ENCODE results near the gene GGA3.
"Not testable (repeated sequence)": the region's sequence is repeated elsewhere in the genome, so short reads cannot be mapped to it uniquely, and the experiment has no call there.

Gene GGA3

GRCh38 chr17:75261336-75262111 lies at the start of gene GGA3, which contains the start of gene MRPS7:
Gene GGA3 (minus strand): TSS chr17:75261606. CDS start chr17:75261587, 19 bp downstream.
Gene MRPS7 (plus strand): TSS chr17:75261879. CDS start chr17:75261901, 22 bp downstream.
- DNase-seq (ENCODE audit: low read depth in 2 of 2, low spot score in 1 of 2): peak; percentile 90 to 91

GRCh38 chr17:75308732-75309629 lies 47.6 kb upstream of the GGA3 start:
- DNase-seq (ENCODE audit: low read depth in 2 of 2, low spot score in 1 of 2): no peak

GRCh38 chr17:75307957-75308731 lies 46.7 kb upstream of the GGA3 start:
- DNase-seq (ENCODE audit: low read depth in 2 of 2, low spot score in 1 of 2): no peak

GRCh38 chr17:75301502-75302206 lies 40.2 kb upstream of the GGA3 start:
- no peak for DNase-seq (ENCODE audit: low read depth in 2 of 2, low spot score in 1 of 2)

- no peak for DNase-seq (ENCODE audit: low read depth in 2 of 2, low spot score in 1 of 2)
Measured at GRCh38 chr17:75301049-75301448, 39.6 kb upstream of the GGA3 start.

- DNase-seq (ENCODE audit: low read depth in 2 of 2, low spot score in 1 of 2): no peak
Measured at GRCh38 chr17:75300280-75300679, 38.9 kb upstream of the GGA3 start.

- DNase-seq (ENCODE audit: low read depth in 2 of 2, low spot score in 1 of 2): no peak
Measured at GRCh38 chr17:75295201-75296158, 34.1 kb upstream of the GGA3 start.

- not testable (repeated sequence) for DNase-seq (ENCODE audit: low read depth in 2 of 2, low spot score in 1 of 2)
Measured at GRCh38 chr17:75292810-75293448, 31.5 kb upstream of the GGA3 start.

- DNase-seq (ENCODE audit: low read depth in 2 of 2, low spot score in 1 of 2): peak; percentile 43 to 48
Measured at GRCh38 chr17:75289832-75290337, 28.5 kb upstream of the GGA3 start.

- DNase-seq (ENCODE audit: low read depth in 2 of 2, low spot score in 1 of 2): peak; percentile 92 to 95
Measured at GRCh38 chr17:75289115-75289831, 27.9 kb upstream of the GGA3 start, which contains the start of gene SLC25A19. Gene SLC25A19 (minus strand): TSS chr17:75289433. CDS start chr17:75286764, 2,669 bp downstream.

- DNase-seq (ENCODE audit: low read depth in 2 of 2, low spot score in 1 of 2): peak in 1 of 2 donors; percentile 16
Measured at GRCh38 chr17:75288770-75289114, 27.3 kb upstream of the GGA3 start.

GRCh38 chr17:75288359-75288758 lies 27.0 kb upstream of the GGA3 start:
- DNase-seq (ENCODE audit: low read depth in 2 of 2, low spot score in 1 of 2): no peak

- no peak for DNase-seq (ENCODE audit: low read depth in 2 of 2, low spot score in 1 of 2)
Measured at GRCh38 chr17:75287221-75287620, 25.8 kb upstream of the GGA3 start.

- DNase-seq (ENCODE audit: low read depth in 2 of 2, low spot score in 1 of 2): no peak
Measured at GRCh38 chr17:75285123-75285522, 23.7 kb upstream of the GGA3 start.

GRCh38 chr17:75280189-75280588 lies 18.8 kb upstream of the GGA3 start:
- not testable (repeated sequence) for DNase-seq (ENCODE audit: low read depth in 2 of 2, low spot score in 1 of 2)

GRCh38 chr17:75277664-75278071 lies 16.3 kb upstream of the GGA3 start:
- DNase-seq (ENCODE audit: low read depth in 2 of 2, low spot score in 1 of 2): no peak

GRCh38 chr17:75273977-75274708 lies 12.7 kb upstream of the GGA3 start:
- no peak for DNase-seq (ENCODE audit: low read depth in 2 of 2, low spot score in 1 of 2)
